ENCODE data around the gene ZBTB17.
"Not testable (repeated sequence)": the region's sequence is repeated elsewhere in the genome, so short reads cannot be mapped to it uniquely, and the experiment has no call there.

The ZBTB17 gene

GRCh38 chr1:15975805-15976680 is at the start of gene ZBTB17:
ZBTB17 (minus strand) TSS chr1:15976101; CDS start chr1:15948495, 27,606 bp downstream.
- DNase-seq, result peak; percentile 96

- no peak for DNase-seq
Observed at GRCh38 chr1:16023050-16023653, 47.3 kb upstream of the ZBTB17 start.

- no peak for DNase-seq
Observed at GRCh38 chr1:16022393-16022792, 46.5 kb upstream of the ZBTB17 start.

GRCh38 chr1:16021681-16022080 is 45.8 kb upstream of the ZBTB17 start, which contains the start of gene CLCNKA:
CLCNKA (plus strand) TSS chr1:16022036; CDS start chr1:16022620, 584 bp downstream.
- no peak for DNase-seq

DNA sequence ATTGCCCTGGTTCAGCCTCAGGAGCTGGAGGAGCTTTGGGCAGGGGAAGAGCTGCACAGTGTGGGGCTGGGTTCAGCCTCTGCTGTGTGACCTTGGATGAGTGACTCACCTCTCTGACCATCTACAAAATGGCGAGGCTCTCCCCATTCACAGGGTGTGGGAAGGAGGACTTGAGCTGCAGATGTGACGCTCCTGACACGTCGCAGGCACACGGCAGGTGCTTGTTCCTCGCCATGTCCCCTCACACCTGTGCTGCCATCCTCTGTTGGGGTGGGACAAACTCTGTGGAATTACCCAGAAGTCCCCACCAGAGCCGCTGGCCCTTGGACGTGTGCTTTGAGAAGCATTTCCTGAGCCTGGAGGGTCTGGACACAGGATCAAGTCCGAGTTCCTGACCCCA is 45.0 kb upstream of the ZBTB17 start:
- DNase-seq, result not testable (repeated sequence)

GRCh38 chr1:16020325-16020724 is 44.4 kb upstream of the ZBTB17 start:
- no peak for DNase-seq

DNA sequence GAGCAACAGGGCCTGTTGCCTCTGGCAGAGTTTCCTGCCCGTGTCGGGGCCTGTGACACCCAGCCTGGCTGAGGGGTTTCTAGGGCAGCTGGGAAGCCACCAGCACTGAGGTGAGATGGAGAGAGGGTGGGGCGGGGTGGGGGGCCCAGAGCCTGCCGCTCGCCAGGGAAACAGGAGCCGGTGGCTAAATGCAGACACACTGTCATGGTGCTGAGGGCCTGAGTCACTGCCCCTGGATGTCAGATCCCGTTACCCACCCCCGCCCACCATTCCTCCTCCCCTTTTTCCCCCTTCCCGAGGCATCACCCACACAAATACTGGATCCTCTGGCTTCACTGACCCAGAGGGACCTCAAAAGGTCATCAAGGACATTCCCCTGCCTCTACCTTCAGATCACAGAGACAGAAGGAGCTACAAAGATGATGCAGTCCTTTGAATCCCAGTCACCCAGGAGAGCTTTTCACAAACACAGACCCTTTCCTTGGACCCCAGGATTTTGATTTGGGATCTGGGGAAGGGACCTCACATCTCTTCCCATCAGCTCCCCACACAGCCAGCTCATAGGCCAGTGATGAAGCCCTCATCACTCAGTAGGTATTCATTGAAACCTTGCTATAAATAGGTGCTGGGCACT is 43.9 kb upstream of the ZBTB17 start:
- DNase-seq, result no peak

- DNase-seq, result no peak
Observed at GRCh38 chr1:16018749-16019643, 43.1 kb upstream of the ZBTB17 start.

DNA sequence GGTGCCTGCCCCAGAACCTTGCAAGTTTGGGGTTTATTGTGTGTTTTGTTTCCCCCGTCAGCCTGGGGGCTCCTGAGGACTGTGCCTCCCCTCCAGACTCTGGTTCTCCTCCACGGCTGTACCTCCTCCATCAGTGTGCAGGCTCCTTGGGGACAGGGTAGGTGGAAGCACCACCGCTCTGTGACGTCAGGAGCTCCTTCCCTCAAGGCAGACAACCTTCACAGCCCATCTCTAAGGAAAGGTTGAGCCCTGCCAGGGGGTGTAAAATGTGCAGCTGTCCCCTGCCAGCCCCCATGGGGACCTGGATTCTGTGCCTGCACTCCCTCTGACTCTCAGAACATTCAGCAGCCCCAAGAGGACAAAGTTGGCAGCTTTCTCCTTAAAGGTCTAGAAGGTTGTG is 42.4 kb upstream of the ZBTB17 start:
- DNase-seq, result no peak

- DNase-seq, result no peak
Observed at GRCh38 chr1:16017461-16018303, 41.8 kb upstream of the ZBTB17 start, which contains the start of gene HSPB7. HSPB7 (minus strand) TSS chr1:16018043; CDS start chr1:16017963, 80 bp downstream.

GRCh38 chr1:16017076-16017460 is 41.2 kb upstream of the ZBTB17 start:
- no peak for DNase-seq

DNA sequence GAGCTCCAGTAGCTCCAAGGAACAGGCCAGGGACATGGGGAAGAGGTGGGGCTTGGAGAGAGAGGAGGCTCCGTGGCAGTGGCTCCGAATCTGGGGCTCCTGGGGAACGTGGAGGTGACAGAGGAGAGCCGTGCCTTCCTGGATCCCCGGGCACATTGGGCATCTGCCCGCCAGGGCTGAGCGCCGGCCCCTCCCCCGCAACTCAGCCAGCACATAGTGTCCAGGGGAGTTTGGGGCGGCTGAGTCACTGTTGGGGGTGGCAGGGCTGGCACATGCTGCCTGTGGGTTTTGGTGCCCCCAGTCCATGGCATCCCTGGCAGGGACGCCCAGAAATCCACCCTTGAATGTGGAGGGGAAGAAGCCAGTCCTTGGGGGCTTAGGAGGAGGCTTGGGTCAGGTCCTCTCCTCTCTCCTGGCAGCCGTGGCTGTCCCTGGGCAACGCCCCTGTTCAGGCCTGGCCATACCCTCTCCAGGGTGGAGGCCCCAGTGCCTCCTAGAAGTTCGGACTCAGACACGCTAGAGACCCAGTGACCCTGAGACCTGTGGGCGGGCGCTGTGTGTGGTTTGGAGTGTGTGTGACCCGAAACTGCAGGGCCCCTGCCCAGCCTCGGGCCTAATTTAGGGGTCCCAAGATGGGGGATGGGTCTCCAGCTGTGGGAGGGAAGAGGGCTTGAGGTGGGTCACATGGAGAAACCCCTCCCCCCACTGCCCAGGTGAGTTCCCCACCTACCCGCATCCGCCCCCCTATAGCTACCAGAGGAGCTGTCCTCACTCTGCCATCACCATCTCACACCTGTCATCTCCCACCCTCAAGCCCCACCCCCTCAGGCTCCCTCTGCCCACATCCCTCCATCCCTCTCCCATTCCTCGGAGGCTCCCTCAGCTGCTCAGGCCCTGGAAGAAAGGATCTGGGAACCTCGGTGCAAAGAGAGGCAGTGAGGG is 40.3 kb upstream of the ZBTB17 start:
- DNase-seq, result no peak

GRCh38 chr1:16015491-16015890 is 39.6 kb upstream of the ZBTB17 start:
- no peak for DNase-seq

DNA sequence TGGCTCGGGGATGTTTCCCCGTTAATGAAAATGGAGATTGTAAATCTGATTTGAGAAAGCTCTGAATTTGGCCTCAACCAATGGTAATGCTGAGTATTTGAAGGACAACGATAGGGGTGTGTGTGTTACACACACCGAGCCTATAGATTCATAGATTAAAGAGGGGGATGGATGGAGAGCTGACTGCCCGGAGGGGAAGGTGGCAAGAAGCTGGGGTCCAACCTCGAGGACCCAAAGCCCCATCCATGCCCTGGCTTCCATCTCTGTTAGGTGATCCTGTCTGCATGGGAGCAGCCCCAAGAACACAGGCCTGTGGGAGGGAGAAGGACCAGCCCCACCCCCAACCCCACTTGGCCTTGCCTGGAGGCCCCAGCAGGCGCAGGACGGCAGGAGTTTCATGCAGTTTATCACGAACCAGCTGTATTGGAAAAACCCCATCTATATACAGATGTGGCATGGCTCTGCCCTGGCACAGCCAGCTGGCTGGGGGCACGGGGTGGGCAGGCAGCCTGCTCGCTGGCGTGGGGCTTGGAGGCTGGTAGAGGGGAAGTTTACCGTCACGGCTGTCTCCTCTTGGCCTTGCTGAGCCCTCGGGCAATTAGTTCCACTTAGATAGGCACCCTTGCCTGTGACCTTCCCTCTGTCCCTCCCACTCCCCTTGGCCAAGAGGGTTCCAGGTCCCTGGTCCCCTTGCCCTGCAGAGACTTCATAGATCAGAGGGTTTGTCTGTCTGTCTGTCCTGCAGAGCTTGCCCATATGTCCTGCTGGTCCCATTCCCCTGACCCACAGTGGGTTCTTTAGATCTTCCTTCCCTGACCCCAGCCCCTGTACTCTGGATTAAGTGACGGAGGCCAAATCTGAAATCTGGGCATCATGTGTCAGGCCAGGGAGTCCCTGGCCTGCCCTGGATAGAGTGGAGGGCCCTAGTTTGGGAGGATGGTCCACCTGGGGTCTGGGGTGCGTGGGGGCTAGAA is 38.9 kb upstream of the ZBTB17 start:
- no peak for DNase-seq

GRCh38 chr1:16013908-16014258 is 38.0 kb upstream of the ZBTB17 start:
- DNase-seq, result no peak

DNA sequence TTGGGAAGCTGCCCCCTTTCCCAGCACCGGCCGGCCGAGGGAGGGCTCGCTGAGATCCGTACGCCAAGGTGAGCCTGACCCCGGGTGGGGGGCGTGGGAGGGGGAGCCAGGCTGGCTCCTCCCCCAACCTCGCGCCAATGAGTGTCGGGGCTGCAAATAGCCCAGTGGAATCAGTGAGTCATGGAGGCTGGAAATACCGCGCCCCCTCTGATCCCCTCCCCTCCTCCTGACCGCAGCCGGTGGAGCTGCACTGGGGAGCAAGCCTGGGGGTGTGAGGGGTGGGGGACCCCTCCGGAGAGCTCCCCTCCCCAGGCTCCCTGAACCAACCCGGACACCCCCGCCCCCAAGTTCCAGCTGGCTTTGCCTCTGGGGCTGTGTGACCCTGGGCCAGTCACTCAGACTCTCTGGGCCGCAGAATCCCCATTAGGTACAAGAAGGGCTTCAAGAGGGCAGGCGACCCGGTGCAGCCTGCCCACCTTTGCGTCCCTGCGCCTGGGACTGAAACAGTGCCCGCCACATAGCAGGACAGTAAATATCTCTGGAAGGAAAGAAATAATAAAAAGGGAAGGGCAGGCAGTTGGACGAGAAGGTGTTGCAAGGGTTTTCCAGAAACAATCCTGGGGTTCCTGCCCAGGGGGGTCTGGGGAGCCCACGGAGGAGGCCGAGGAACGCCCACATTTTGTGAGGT is 37.5 kb upstream of the ZBTB17 start:
- DNase-seq, result peak; percentile 45

DNA sequence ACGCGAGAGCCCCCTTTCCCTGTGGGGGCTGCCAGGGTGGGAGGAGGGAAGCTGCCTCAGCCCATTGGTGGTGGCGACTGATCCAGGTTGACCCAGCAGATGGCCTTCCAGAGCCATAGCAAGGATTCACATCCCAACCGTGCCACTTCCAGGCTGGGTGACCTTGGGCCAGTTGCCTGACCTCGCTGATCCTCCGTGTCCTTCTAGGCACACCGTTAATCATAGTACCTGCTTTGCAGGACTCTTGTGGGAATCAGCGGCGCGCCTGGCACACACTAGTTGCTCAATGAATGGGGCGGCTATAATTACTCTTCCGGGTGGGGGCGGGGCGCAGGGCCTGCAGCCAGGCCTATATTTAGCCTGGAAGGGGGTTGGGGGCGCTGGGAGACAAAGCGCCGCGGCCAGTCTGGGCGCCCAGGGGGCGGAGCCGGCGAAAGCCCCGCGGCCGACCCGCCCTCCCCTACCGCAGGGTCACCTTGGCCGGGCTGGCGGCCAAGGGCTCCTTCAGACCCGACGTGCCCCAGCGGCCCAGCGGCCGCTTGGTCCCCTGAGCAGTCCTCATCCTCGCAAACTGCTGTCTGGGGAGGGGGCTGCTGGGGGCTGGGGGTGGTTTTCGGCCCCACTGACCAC is 36.8 kb upstream of the ZBTB17 start:
- peak; percentile 57 for DNase-seq

- no peak for DNase-seq
Observed at GRCh38 chr1:16011936-16012589, 36.2 kb upstream of the ZBTB17 start.
